Measurements from ENCODE around the gene PPFIA2. TPM values are rescaled to one million over a fixed set of nuclear protein-coding genes. Genes with fewer than 3 reads are reported as not detected.

PPFIA2 gene
- total RNA-seq, 1 donor from 2014 or later: 0.26 TPM

- FAIRE-seq (no peak), DNase-seq (ENCODE audit: low read depth) (peak; percentile 49)
- peak; percentile 30 for TF ChIP-seq CTCF (IDR thresholded peaks at IDR 0.05; ENCODE audit: insufficient read depth, low read length, severe bottlenecking)
- no peaks in the 10 kb centered on the region for H3K27me3 ChIP-seq (ENCODE audit: control insufficient read depth, insufficient read depth, low read length)
- H3K4me3 ChIP-seq (ENCODE audit: low read depth, low read length): no peak overlapping the region
- no peaks in the 10 kb centered on the region for H3K36me3 ChIP-seq (ENCODE audit: control insufficient read depth, insufficient read depth, low read length)
Observed at GRCh38 chr12:81257947-81258551, 501.1 kb downstream of the PPFIA2 start.

GRCh38 chr12:81255947-81256346, 503.2 kb downstream of the PPFIA2 start:
- no peak for TF ChIP-seq CTCF (IDR thresholded peaks at IDR 0.05; ENCODE audit: insufficient read depth, low read length, severe bottlenecking)
- DNase-seq (ENCODE audit: low read depth): no peak
- no peaks in the 10 kb centered on the region for H3K27me3 ChIP-seq (ENCODE audit: control insufficient read depth, insufficient read depth, low read length)
- H3K36me3 ChIP-seq (ENCODE audit: control insufficient read depth, insufficient read depth, low read length): no peaks in the 10 kb centered on the region
- FAIRE-seq: no peak
- H3K4me3 ChIP-seq (ENCODE audit: low read depth, low read length): no peak overlapping the region

GRCh38 chr12:81255456-81255855, 503.7 kb downstream of the PPFIA2 start:
- no peak overlapping the region for H3K4me3 ChIP-seq (ENCODE audit: low read depth, low read length)
- no peaks in the 10 kb centered on the region for H3K36me3 ChIP-seq (ENCODE audit: control insufficient read depth, insufficient read depth, low read length)
- H3K27me3 ChIP-seq (ENCODE audit: control insufficient read depth, insufficient read depth, low read length): no peaks in the 10 kb centered on the region
- no peak for DNase-seq (ENCODE audit: low read depth)
- FAIRE-seq: no peak
- TF ChIP-seq CTCF (IDR thresholded peaks at IDR 0.05; ENCODE audit: insufficient read depth, low read length, severe bottlenecking): no peak

- FAIRE-seq (no peak), DNase-seq (ENCODE audit: low read depth) (no peak)
- no peaks in the 10 kb centered on the region for H3K36me3 ChIP-seq (ENCODE audit: control insufficient read depth, insufficient read depth, low read length)
- H3K27me3 ChIP-seq (ENCODE audit: control insufficient read depth, insufficient read depth, low read length): no peaks in the 10 kb centered on the region
- H3K4me3 ChIP-seq (ENCODE audit: low read depth, low read length): no peak overlapping the region
- TF ChIP-seq CTCF (IDR thresholded peaks at IDR 0.05; ENCODE audit: insufficient read depth, low read length, severe bottlenecking): no peak
Observed at GRCh38 chr12:81253360-81253759, 505.8 kb downstream of the PPFIA2 start.

GRCh38 chr12:81252228-81252627, 506.9 kb downstream of the PPFIA2 start:
- Histone ChIP-seq H3K27me3 (ENCODE audit: control insufficient read depth, insufficient read depth, low read length) (no peaks in the 10 kb centered on the region), H3K4me3 (ENCODE audit: low read depth, low read length) (no peak overlapping the region), H3K36me3 (ENCODE audit: control insufficient read depth, insufficient read depth, low read length) (no peaks in the 10 kb centered on the region)
- no peak for FAIRE-seq
- no peak for TF ChIP-seq CTCF (IDR thresholded peaks at IDR 0.05; ENCODE audit: insufficient read depth, low read length, severe bottlenecking)
- no peak for DNase-seq (ENCODE audit: low read depth)

- no peak for DNase-seq (ENCODE audit: low read depth)
- Histone ChIP-seq H3K27me3 (ENCODE audit: control insufficient read depth, insufficient read depth, low read length) (no peaks in the 10 kb centered on the region), H3K36me3 (ENCODE audit: control insufficient read depth, insufficient read depth, low read length) (no peaks in the 10 kb centered on the region), H3K4me3 (ENCODE audit: low read depth, low read length) (no peak overlapping the region)
- TF ChIP-seq CTCF (IDR thresholded peaks at IDR 0.05; ENCODE audit: insufficient read depth, low read length, severe bottlenecking): no peak
- no peak for FAIRE-seq
Observed at GRCh38 chr12:81249976-81250375, 509.2 kb downstream of the PPFIA2 start.
